GM18526 (cell line): ENCODE results near the gene CHCHD4.

Experiments used
- POLR2A ChIP-seq: IDR thresholded peaks from 3 replicates; pipeline ENCODE4 v1.6.1; 2011; ENCODE audit not compliant: insufficient read length; ENCODE audit errors: extremely low read depth

The CHCHD4 gene

GRCh38 chr3:14142567-14143270, 18.0 kb upstream of the CHCHD4 start:
- no peak for TF ChIP-seq POLR2A

- TF ChIP-seq POLR2A = no peak
Measured at GRCh38 chr3:14141602-14142341, 17.1 kb upstream of the CHCHD4 start.

- no peak for TF ChIP-seq POLR2A
Measured at GRCh38 chr3:14141144-14141543, 16.5 kb upstream of the CHCHD4 start.

- no peak for TF ChIP-seq POLR2A
Measured at GRCh38 chr3:14140668-14141067, 16.0 kb upstream of the CHCHD4 start.

GRCh38 chr3:14139771-14140170, 15.1 kb upstream of the CHCHD4 start:
- TF ChIP-seq POLR2A = no peak

- no peak for TF ChIP-seq POLR2A
Measured at GRCh38 chr3:14138878-14139655, 14.4 kb upstream of the CHCHD4 start.

GRCh38 chr3:14138109-14138877, 13.6 kb upstream of the CHCHD4 start:
- no peak for TF ChIP-seq POLR2A

- no peak for TF ChIP-seq POLR2A
Measured at GRCh38 chr3:14137445-14137844, 12.8 kb upstream of the CHCHD4 start.

- TF ChIP-seq POLR2A = no peak
Measured at GRCh38 chr3:14137004-14137403, 12.3 kb upstream of the CHCHD4 start.

GRCh38 chr3:14135581-14135980, 10.9 kb upstream of the CHCHD4 start:
- no peak for TF ChIP-seq POLR2A

GRCh38 chr3:14134291-14134690, 9.6 kb upstream of the CHCHD4 start:
- no peak for TF ChIP-seq POLR2A

GRCh38 chr3:14133876-14134275, 9.2 kb upstream of the CHCHD4 start:
- no peak for TF ChIP-seq POLR2A

GRCh38 chr3:14133188-14133800, 8.6 kb upstream of the CHCHD4 start:
- no peak for TF ChIP-seq POLR2A

- TF ChIP-seq POLR2A = no peak
Measured at GRCh38 chr3:14132689-14133088, 8.0 kb upstream of the CHCHD4 start.

- TF ChIP-seq POLR2A = no peak
Measured at GRCh38 chr3:14132120-14132519, 7.5 kb upstream of the CHCHD4 start.
